ENCODE data around the gene LUZP1.

DNA sequence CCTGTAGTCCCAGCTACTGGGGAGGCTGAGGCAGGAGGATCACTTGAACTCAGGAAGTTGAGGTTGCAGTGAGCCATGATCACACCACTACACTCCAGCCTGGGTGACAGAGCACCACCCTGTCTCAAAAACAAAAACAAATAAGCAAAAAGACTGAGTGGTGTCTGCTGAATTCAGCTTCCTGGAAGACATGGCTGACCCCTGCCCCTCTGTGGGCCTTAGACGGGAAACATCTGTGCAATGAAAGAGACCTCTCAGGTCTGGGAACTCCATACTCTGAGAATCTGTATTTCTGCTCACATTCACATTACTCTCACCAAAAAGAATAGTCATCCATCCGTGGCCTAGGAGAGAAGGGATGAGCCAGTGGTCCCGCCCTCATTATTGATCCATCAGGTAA is 46.6 kb upstream of the LUZP1 start:
- TF ChIP-seq, protein P1, sequence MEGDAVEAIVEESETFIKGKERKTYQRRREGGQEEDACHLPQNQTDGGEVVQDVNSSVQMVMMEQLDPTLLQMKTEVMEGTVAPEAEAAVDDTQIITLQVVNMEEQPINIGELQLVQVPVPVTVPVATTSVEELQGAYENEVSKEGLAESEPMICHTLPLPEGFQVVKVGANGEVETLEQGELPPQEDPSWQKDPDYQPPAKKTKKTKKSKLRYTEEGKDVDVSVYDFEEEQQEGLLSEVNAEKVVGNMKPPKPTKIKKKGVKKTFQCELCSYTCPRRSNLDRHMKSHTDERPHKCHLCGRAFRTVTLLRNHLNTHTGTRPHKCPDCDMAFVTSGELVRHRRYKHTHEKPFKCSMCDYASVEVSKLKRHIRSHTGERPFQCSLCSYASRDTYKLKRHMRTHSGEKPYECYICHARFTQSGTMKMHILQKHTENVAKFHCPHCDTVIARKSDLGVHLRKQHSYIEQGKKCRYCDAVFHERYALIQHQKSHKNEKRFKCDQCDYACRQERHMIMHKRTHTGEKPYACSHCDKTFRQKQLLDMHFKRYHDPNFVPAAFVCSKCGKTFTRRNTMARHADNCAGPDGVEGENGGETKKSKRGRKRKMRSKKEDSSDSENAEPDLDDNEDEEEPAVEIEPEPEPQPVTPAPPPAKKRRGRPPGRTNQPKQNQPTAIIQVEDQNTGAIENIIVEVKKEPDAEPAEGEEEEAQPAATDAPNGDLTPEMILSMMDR (IDR thresholded peaks at IDR 0.05; ENCODE audit: insufficient read depth, low read depth, low read length), result no peak
- TF ChIP-seq EZH2 (IDR thresholded peaks at IDR 0.05; ENCODE audit: insufficient read depth, low read length), result no peak
